M059J (cell line): ENCODE results near the gene NPY2R. TPM values are rescaled to one million over a fixed set of nuclear protein-coding genes. Genes with fewer than 3 reads are reported as not detected.

Source experiments
- DNase-seq: peaks from one replicate; pipeline ENCODE4 v3.0.0-alpha.2; 2012; ENCODE audit warnings: low read depth
- total RNA-seq: library from RNA; depleted of rRNA; stranded (reverse); fragments of >200 nt; shearing (Covaris generic); gene quantifications from 2 replicates; pipeline ENCODE4 v1.2.3, GENCODE V29; 2014; rRNA removed

NPY2R gene
- total RNA-seq, result not detected in 2 replicates

DNA sequence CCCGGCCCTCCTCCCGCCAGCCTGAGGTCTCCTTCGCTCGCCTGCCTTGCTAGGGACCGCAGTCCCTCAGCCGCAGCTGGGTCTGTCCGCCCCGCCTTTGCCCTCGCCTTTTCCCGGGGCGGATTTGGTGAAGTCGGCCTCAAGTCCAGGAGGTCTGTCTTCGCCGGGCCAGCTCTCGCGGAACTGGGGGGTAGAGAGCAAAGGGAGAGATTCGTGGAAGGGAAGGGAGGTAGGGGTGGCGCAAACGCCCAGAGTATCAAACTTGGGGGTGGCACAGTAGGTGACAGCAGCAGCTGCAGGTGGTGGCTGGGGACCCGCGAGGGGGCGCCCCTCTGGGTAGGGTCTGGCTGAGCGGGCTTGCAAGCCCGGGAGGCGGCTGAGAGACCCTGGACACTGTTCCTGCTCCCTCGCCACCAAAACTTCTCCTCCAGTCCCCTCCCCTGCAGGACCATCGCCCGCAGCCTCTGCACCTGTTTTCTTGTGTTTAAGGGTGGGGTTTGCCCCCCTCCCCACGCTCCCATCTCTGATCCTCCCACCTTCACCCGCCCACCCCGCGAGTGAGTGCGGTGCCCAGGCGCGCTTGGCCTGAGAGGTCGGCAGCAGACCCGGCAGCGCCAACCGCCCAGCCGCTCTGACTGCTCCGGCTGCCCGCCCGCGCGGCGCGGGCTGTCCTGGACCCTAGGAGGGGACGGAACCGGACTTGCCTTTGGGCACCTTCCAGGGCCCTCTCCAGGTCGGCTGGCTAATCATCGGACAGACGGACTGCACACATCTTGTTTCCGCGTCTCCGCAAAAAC is at the start of gene NPY2R:
TSS of gene NPY2R (plus strand) at position 379 of the 797 bp plus-strand sequence. CDS start 5,304 bp downstream, outside the sequence.
- no peak for DNase-seq

GRCh38 chr4:155161357-155161756 is 47.1 kb upstream of the NPY2R start:
- no peak for DNase-seq

- DNase-seq, result no peak
Measured at GRCh38 chr4:155164718-155165117, 43.7 kb upstream of the NPY2R start.

DNA sequence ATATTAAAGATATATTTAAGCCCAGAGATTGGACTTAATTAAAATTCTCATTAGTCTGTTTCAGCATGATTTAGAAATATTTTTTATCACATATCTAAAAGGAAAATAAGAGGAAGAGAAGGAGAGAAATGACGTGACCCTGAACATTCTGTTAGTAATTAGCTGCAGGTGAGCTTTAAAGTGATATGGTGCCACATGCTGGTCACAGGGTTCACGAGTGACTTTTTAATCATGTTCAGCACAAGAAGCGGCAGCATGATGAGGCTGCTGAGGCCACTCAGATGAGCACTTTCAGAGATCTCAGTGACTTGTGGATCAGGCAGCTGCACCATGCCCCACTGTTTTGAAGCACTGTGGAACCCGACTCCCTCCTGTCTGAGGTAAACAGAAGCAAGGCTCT is 37.9 kb upstream of the NPY2R start:
- no peak for DNase-seq

- peak; percentile 6 for DNase-seq
Measured at GRCh38 chr4:155173371-155173770, 35.1 kb upstream of the NPY2R start.

- DNase-seq, result no peak
Measured at GRCh38 chr4:155174668-155175067, 33.8 kb upstream of the NPY2R start.

DNA sequence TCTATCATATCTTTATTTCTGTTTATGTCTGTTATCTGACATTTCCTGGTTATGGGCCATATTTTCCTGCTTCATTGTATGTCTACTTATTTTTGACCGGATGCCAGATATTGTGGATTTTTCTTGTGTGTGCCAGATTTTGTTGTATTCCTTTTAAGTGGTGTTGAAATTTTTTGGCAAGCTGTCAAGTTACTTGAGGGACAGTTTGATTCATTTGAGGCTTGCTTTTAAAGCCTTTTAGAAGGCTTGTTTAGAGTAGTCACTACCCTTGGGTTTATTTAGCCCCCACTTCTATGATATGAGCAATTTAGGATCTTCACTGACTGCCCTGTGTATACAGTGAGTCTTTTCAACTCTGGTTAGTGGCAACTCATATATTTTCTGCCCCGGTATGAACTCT is 29.2 kb upstream of the NPY2R start:
- DNase-seq, result no peak

DNA sequence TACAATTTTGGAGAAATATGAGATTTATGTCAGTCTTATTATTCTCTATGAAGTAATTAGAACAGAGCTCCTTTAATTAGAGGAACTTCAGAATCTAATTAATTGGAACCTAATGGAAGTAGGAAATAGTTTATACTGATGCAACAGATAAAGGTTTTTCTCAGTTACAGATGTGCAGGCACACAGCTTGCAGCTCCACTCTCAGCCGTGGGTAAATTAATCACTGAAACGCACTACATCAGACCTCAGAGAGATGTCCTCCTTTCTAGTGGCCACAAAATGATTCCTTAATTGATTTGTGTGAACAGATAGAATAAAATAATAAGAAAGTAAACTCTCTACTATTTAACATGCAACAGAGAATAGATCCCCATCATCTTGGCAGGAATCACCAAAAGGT is 21.5 kb upstream of the NPY2R start:
- no peak for DNase-seq

GRCh38 chr4:155187989-155188388 is 20.4 kb upstream of the NPY2R start:
- DNase-seq, result no peak

DNA sequence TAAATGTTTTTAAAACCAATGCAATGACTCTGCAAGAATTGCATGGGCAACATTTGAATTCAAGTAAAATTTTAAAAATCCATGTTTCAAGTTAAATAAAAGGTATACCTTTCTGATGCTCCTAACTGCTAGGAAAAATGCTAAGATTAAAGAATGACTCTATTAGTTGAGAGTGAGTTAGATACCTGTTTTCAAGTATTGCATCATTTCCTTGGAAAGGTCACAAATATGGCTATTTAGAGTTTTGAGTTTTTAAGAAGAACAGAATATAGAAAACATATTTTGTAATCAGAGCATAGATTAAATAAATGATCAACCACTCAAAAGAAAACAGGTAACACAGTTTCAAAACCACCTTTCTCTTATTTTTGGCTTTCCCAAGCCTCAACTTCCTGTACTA is 18.3 kb upstream of the NPY2R start:
- no peak for DNase-seq

DNA sequence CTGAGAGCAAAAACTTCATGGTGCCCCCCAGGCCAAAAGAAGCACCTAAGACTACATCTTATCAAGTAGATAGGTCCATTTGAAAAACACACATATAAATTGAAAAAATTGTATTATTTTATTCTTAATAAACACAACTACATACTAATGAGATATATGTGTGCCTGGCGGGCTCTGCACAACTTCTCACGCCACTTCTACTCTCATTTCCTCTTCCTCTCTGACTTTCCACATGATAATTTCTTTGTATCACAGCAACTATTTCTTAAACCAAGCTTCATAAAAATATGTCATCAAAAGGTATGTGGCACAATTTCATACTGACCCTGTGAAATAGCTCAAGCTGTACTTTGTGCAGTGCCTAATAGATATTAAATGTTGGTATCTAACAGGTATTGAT is 10.7 kb upstream of the NPY2R start:
- DNase-seq, result no peak

DNA sequence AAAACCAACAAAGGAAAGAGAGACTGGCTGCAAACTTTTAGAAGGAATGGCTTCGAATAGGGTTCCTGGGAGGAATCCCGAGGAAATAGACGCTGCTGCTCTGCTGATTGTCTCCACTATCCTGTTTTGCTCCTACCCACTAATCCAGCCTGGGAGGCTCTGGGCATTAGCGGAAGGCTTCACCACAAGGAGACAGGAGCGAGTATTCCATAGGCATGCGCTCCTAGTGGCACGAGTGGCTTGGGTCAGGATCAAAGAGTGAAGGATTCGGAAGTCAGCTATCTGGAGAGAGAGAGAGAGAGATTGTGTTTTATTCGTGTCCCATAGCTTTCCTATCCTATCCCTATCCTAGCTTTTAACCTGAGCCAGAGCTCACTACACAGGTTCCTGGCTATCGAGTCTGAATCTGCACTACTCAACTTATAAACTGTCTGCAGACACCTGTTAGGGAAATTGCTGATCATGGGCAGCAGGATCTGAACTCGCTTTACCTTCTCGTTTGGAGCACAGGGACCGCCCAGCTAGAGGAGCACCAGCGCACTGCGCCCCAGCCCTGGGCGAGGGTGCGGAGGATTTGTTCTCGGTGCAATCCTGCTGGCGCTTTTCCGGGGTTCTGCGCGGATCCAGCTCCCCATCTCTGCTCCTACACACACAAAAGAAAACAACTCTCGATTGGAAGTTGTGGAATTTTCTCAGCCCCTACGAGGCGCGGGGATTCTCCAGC is 740 bp upstream of the NPY2R start:
- DNase-seq, result peak; percentile 2

GRCh38 chr4:155220025-155220424 is 11.6 kb downstream of the NPY2R start:
- DNase-seq, result no peak

- no peak for DNase-seq
Measured at GRCh38 chr4:155227131-155227530, 18.7 kb downstream of the NPY2R start.

DNA sequence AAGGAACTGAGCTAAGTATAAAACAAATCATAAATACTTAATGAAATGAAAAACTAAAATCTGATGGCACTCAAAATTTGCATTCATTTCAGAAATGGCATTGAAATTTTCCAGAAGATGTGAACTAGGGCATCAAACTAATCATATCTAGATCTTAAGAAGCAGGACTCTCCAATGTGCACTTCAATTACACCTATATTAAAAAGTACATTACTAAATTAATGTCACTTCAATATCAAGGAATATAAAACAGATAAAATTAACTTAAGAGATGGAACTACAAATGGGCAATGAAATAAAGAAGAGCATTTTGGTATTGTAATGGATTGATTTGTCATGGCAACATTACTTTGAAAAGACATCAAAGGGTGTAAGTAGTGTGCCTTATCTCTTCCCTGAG is 20.3 kb downstream of the NPY2R start:
- DNase-seq, result no peak

- DNase-seq, result no peak
Measured at GRCh38 chr4:155232432-155232831, 24.0 kb downstream of the NPY2R start.

DNA sequence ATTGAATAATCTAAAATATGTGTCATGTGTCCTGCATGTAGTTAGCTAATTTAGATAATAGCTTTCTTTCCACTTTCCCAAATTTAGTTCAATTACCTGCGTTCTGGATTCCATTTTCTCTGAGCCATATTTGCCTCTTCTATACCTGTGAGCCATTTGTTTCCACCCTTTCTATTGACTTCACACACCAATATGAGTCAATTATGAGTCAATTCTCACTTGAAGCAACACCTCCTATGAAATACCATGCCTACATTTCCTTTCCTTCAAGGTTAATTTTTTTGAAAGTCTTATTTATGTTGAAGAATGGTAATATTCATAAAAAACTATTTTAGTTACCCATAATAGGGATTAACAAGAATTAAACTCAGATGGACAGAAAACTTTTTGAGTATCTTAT is 25.8 kb downstream of the NPY2R start:
- no peak for DNase-seq

GRCh38 chr4:155237567-155237966 is 29.1 kb downstream of the NPY2R start:
- no peak for DNase-seq

GRCh38 chr4:155241225-155241624 is 32.8 kb downstream of the NPY2R start:
- no peak for DNase-seq

GRCh38 chr4:155241664-155242063 is 33.2 kb downstream of the NPY2R start:
- no peak for DNase-seq

DNA sequence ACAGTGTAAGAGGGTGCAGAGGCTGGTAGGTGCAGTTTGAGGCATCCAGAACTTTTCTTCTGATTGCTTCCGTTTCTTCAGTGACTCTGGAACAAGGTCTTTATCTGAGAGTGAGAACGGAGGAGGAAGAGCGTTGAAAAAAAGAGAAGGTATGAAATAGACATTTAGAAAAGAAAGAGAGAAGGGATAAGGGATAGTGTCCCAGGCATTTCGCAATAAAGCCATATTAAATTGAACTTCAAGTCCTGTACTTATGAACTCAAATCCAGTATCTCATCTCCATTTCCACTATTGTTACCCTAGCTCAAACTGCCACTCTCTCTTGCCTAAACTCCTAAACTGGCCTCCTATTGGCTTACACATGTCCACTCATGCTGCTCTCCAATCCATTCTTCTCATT is 36.7 kb downstream of the NPY2R start:
- no peak for DNase-seq

GRCh38 chr4:155248002-155248896 is 39.8 kb downstream of the NPY2R start:
- peak; percentile 0 for DNase-seq
